Measurements from ENCODE around the gene XRCC2.
A peak's percentile ranks its signal among the peaks of the same experiment; 100 is the strongest.
"Not testable (repeated sequence)": the region's sequence is repeated elsewhere in the genome, so short reads cannot be mapped to it uniquely, and the experiment has no call there.

The XRCC2 gene

DNA sequence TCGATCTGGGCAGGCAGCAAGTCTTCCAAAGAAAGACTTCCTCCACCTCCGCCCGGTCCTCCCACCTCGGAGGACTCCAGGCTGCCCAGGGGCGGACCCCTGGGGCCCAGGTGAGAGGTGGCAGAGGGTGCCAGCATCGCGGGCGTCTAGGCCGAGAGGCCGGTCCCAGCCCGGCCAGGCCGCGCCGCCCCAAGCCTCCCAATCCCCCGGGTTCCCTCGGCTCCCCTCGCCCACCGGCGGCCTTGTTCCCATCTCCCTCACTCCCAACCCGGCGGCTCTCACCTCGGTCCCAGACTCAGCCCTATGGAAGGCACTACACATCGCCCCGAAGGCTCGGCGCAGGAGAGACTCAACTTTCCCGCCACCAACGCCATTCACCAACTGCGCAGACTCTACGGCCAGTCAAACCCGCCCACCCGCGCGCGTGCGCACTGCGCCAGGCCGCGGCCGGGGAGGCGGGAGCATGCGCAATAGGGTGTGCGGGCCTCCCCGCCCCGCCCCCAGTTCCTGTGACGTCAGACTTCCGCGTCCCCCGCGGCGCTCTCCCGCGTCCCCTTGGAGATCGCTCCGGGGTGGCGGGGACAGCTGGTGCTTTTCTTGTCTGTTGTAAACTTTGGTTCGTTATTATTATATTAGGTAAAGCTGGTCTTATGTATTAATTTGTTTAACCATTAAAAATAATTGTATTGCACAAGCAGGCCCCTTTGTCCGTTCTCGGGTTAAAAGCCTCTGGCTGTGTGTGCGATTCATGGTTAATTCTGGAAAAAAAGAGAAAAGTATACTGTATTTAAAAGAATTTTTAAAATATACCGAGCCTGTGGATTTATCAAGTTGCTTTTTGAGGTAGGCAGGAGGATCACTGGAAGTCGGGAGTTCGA, at the start of gene XRCC2:
TSS of gene XRCC2 (minus strand) at position 383 of the 878 bp plus-strand sequence. CDS start at position 321, 62 bp downstream.
- DNase-seq (ENCODE audit: extremely low spot score, insufficient read length, low read depth) (peak; percentile 97), FAIRE-seq (peak; percentile 89)

DNA sequence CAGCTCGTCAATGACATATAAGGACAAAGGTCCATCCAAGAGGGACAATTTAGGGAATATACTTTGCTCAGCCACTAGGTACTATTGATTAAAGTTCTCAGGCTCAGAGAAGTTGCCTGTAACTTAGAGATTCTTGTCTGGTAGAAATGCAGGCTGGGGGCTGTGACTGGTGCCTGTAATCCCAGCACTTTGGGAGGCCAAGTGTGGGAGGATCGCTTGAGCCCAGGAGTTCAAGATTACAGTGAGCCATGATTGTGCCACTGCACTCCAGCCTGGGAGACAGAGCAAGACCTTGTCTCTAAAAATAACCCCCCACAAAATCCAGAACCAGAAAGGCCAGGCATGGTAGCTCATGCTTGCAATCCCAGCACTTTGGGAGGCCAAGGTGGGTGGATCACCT, 47.4 kb upstream of the XRCC2 start:
- no peak for DNase-seq (ENCODE audit: extremely low spot score, insufficient read length, low read depth)
- no peak for FAIRE-seq

DNA sequence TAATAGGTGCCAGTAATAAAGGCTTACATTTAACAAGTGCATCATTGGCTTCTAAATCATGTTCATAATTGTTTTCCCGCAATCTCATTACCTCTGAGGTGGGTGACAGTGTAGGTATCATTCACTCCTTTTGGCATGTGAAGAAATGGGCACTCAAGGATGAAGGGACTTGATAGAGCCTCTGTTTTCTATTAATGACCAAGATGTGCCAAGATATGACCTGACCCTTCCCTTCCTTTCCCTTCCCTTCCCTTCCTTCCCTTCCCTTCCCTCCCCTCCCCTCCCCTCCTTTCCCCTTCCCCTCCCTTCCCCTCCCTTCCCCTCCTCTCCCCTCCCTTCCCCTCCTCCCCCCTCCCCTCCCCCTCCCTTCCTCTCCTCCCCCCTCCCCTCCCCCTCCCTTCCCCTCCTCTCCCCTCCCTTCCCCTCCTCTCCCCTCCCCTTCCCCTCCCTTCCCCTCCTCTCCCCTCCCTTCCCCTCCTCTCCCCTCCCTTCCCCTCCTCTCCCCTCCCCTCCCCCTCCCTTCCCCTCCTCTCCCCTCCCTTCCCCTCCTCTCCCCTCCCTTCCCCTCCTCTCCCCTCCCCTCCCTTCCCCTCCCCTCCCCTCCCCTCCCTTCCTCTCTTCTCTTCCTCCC, 36.6 kb upstream of the XRCC2 start:
- DNase-seq (ENCODE audit: extremely low spot score, insufficient read length, low read depth); FAIRE-seq: not testable (repeated sequence)

DNA sequence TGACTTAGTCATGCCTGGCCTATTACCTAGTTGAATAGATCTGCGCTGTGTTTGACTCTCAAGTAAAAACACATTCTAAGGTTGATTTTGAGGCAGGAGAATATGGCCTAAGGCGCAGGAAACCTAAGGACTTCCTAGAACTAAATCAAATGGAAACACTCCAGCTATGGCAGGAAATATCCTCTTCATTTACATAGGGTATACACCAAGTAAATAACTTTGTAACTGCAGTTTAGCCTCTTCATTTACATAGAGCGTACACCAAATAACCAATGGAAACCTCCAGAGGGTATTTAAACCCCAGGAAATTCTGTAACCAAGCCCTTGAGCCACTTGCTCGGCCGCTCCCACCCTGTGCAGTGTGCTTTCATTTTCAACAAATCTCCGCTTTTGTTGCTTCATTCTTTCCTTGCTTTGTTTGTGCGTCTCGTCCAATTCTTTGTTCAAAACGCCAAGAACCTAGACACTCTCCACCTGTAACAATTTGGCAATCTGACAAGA, 35.6 kb upstream of the XRCC2 start:
- FAIRE-seq (no peak), DNase-seq (ENCODE audit: extremely low spot score, insufficient read length, low read depth) (no peak)

DNA sequence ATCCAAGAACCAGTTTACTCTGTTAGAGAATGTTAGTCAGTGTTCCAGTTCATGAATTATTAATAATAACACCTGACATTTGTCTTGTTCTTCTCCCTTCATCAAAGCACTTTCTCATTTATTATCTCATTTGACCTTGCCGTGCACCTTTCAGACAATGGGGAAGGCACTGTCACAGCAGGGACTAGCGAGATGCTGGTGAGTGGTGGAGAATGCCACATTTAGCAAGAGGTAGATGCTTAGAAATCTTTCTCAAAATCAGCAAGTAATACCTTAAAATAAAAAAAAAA, 34.2 kb upstream of the XRCC2 start:
- FAIRE-seq (no peak), DNase-seq (ENCODE audit: extremely low spot score, insufficient read length, low read depth) (no peak)

DNA sequence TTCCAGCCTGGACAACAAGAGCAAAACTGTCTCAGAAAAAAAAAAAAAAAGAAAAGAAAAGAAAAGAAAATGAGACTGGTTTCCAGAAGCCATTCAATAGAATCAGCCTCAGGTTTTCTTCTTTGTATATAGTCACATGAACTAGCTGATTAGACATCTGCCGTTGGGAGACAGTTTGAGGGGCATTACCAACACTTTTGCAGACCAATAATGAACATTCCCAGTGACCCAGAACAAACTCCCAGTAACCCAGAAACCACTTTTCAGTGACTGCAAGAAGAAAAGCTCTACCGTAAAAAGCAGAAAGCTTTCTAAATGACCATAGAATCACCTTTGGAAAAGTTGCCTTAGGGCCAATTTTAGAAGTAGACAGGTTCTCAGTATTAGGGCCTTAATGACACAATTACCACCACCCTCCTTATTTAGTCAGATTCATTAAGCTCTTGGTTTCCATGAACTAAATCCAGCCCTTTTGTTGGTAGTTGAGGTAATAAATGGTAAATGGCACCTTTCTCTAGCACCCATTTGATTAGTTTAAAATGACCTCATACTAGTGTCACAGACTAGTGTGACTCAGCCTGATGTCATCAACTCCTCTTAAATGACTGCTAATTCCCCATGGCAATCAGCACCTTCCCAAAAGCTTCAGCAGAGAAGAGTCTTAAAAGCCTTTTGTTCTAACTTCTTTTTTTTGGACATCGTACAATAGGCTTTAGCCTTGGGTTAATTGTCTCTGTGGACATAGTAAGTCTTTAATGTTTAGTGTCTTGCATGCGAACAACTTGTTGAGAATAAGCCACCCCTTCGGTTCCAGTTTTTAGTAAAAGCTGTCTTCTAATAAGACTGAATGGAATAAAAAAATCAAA, 33.6 kb upstream of the XRCC2 start:
- FAIRE-seq (no peak), DNase-seq (ENCODE audit: extremely low spot score, insufficient read length, low read depth) (no peak)

DNA sequence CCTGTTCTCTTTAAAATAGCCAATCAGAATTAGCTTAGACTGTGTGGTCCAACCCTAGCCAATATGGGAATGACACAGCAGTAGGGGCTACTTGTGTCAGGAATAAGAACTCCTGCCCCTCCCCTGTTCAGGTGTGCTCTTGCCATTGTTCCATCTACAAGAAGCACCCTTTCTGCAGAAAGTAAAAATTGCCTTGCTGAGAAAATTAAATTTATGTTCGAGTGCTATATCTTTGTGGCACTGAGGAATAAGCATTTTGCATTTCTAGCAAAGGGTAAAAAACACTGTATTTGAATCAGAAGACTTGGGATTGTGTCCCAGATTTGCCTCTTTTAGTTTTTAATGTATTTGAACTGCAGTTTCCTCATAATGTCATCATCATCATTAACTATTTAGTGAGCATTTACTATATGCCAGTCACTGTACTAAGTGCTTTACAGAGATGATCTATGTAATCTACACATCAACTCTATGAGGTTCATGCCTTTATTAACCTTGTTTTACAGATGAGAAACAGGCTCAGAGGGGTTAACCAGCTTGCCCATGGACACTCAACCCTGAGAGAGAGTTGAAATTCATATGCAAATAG, 28.9 kb upstream of the XRCC2 start:
- DNase-seq (ENCODE audit: extremely low spot score, insufficient read length, low read depth) = no peak
- no peak for FAIRE-seq

DNA sequence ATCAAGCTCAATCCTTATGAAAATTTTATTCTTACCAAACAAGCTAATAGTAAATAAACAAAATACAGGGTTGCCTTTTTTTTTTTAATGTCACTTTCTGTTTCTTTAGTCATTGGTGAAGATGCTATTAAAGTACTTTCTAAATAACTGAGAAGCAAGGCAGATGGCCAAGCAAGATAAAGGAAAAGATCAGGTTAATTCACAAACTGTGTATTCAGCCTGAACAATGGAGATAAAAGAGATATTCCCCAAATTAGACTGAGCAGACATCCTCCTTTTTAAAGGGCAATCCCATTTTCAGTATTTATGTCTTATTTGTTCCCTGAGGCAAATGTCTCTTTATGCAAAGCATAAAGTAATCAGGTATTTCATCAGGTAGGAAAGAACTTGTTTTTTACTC, 23.1 kb upstream of the XRCC2 start:
- DNase-seq (ENCODE audit: extremely low spot score, insufficient read length, low read depth) (no peak), FAIRE-seq (no peak)

DNA sequence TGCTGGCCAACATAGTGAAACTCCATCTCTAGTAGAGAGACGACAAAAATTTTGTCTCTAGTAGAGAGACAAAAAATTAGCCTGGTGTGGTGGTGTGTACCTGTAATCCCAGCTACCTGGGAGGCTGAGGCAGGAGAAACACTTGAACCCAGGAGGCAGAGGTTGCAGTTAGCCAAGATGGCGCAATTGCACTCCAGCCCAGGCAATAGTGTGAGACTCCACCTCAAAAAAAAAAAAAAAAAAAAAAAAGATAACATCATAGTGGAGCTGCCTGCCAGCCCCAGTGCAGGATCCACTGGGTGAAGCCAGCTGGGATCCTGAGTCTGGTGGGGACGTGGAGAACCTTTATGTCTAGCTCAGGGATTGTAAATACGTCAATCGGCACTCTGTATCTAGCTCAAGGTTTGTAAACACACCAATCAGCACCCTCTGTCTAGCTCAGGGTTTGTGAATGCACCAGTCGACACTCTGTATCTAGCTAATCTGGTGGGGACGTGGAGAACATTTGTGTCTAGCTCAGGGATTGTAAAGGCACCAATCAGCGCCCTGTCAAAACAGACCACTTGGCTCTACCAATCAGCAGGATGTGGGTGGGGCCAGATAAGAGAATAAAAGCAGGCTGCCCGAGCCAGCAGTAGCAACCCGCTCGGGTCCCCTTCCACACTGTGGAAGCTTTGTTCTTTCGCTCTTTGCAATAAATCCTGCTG, 21.5 kb upstream of the XRCC2 start:
- not testable (repeated sequence) for DNase-seq (ENCODE audit: extremely low spot score, insufficient read length, low read depth); FAIRE-seq

DNA sequence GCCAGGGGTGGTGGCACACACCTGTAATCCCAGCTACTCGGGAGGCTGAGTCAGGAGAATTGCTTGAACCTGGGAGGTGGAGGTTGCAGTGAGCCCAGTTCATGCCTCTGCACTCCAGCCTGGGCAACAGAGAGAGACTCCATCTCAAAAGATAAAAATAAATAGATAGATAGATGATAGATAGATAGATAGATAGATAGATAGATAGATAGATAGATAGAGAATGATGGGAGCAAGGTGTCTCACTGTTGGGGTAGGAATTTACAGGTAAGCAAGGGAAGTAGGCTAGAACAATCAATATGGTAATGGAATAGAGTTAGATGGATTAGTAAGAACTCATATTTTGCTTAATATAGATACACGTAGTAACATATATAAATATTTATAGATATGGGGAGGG, 16.3 kb upstream of the XRCC2 start:
- not testable (repeated sequence) for FAIRE-seq; DNase-seq (ENCODE audit: extremely low spot score, insufficient read length, low read depth)

DNA sequence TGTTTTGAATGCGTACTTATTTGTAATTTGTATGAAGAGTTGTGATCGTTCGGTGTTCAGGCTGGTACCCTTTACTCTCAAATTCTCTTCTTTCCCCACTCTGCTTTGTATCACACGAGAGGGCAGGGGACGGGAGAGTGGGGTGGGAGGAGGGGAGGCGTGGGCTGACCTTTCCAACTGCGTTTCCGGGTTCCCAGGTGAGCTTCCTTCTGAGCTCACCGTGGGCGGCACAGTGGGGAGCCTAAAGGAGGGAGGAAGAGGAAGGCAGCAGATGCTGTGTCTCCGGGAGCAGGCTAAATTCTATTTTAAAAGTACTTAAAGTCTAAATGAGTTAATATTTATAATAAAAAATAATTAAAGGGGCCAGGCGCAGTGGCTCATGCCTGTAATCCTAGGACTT, 7.4 kb upstream of the XRCC2 start:
- FAIRE-seq (no peak), DNase-seq (ENCODE audit: extremely low spot score, insufficient read length, low read depth) (no peak)

DNA sequence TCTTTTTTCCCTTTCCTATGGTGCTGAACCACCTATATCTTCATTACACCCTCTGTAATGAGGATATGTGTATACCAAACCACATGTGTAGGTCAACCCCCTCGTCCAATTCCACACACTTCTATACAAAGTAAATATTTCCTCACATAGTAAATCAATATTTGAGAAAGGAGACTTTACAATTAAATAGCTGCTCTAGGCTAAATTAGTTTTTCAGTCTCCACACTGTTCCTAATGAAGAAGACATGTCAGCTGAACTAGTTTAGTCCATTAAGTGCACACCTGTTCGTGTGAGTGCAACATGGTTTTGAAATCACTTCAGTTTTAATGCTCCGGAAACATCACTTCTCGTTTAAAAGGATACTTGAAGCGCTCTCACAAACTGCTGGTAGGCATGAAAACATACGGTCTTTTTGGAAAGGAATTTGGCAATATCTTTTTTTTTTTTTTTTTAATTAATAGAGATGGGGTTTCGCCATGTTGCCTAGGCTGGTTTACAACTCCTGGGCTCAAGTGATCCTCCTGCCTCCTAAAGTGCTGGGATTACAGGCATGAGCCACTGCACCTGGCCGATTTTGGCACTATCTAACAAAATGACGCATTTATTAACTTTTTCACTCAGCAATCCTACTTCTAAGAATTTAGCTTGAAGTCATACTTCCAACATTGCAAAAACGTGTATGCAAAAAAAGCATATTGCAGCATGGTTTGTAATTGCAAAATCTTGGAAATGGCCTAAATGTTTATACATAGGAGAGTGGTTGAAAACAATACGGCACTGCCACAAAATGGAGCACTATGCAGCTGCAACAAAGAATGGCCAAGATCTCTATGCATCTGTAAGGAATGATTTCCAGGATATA, 2.1 kb upstream of the XRCC2 start:
- DNase-seq (ENCODE audit: extremely low spot score, insufficient read length, low read depth) (no peak), FAIRE-seq (no peak)

DNA sequence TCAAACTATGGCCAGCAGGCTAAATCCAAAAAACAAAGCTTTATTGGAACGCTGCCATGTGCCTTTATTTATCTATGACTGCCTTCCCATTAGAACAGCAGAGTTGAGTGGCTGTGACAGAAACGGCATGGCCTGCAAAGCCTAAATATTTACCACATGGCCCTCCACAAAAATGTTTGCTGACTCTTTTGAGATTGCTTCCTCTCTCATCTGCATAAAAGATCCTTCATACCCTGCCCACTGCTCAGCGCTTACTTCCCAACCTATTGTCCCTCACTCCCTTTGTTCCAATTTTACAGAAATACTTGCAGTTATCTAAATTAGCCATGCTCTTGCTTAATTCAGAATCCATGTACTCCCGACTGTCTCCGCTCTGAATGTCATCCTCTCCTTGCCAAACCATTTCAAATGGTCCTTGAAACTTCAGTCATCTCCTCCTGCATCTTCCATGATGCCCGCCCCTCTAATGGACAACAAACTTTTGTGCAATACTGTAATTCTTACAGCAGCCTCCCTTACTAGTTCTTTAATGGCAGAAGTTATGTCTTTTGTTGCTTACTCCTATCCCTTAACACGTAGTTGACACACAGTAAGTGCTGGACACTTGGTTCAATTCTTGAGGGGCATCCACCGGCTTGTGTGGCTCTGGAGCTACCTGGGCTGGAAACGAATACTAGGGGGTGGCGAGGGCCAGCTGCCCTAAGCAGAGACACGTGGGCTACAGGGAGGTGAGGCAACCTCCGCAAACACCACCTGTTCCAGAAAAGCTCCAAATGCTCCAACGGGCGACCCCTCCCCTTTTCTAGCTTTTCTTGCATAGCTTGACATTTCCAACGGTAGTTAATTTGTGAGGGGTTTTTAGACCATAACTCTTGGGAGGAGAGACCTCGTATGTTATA, 832 bp downstream of the XRCC2 start:
- no peak for FAIRE-seq

DNA sequence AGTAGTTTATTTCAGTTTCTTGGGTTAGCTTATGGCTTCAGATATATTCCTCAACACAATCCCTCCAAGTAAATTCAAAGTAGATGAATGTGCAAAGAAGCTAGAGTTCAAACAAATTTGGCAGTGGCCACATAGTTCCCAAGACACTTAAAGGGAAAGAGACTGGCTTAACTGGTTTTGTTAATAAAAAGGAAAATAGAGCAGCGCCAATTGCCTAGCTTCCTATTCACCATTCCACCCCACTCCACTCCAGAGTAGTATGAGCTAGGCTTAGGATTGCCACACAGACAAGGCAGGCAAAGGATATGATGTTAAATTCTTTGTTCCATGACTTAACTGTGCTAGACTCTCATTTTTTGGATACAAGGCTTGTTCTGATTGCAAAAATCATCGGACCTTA, 2.0 kb downstream of the XRCC2 start:
- no peak for FAIRE-seq
- no peak for DNase-seq (ENCODE audit: extremely low spot score, insufficient read length, low read depth)

More for the DNA sequence above, 832 bp downstream of the XRCC2 start:
- no peak for DNase-seq (ENCODE audit: extremely low spot score, insufficient read length, low read depth)

DNA sequence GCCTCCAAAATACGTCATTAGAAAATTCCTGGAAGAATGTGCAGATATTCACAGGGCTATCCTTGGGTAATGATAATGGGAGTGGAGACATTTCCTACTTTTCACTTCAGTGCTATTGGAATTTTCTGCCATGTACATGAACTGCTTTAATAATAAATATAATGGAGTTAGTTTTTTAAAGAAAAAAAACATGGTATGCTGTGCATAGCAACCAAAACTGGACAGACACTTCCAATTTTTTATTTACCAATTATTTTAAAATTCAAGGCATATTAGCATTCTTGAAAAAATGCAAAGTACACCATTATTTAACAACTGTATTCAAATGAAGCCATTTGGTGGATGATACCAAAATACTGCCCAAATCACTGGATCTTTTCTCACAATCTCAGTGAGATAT, 3.3 kb downstream of the XRCC2 start:
- no peak for DNase-seq (ENCODE audit: extremely low spot score, insufficient read length, low read depth)
- no peak for FAIRE-seq

DNA sequence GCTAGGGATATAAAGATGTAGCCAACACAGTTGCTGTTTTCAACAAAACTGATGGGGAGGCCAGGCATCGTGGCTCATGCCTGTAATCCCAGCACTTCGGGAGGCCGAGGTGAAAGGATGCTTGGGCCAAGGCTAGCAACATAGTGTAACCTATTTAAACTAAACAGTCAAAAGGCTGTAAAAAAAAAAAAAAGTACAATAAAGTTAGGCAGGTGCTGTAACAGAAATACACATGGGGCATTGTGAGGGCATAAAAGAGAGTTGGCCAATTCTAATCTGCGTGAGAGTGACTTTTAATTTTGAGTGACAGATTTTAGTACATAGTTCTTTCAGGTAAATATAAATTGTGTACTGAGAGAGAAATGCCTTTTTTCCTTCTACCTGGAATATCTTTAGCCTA, 6.2 kb downstream of the XRCC2 start:
- DNase-seq (ENCODE audit: extremely low spot score, insufficient read length, low read depth) (no peak), FAIRE-seq (no peak)

DNA sequence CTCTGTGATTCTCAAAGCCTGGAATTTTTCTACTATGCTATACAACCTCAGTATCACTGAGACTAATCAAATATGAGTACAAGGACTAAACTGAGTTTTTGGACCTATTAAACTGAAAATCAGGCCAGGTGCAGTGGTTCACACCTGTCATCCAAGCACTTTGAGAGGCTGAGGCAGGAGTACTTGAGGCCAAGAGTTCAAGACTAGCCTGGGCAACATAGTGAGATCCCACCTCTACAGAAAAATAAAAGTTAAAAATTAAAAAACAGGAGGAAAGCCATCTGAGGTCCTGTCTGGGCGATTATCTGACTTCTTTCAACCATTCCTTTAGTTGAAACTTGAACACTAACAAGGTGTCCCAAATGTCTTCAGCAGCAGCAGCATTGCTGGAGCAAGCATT, 7.0 kb downstream of the XRCC2 start:
- FAIRE-seq = no peak

DNA sequence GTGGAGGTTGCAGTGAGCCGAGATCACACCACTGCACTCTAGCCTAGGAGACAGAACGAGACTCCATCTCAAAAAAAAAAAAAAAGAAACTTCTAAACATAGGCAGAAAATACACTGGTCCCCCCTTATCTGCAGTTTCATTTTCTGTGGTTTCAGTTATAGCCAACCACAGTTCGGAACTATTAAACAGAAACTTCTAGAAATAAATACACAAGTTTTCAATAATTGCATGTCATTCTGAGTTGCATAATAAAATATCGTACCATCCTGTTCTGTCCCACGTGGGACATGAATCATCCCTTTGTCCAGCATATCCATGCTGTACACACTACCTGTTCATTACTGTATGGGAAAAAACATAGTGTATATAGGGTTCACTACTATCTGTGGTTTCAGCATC, 8.0 kb downstream of the XRCC2 start:
- FAIRE-seq (no peak), DNase-seq (ENCODE audit: extremely low spot score, insufficient read length, low read depth) (no peak)

More for the DNA sequence above, 7.0 kb downstream of the XRCC2 start:
- no peak for DNase-seq (ENCODE audit: extremely low spot score, insufficient read length, low read depth)
